HG03045 (cell line): ENCODE measurements around the gene RAB11A.
"Not testable (repeated sequence)": the region's sequence is repeated elsewhere in the genome, so short reads cannot be mapped to it uniquely, and the experiment has no call there.

Experiments used
- ATAC-seq: cut with Tn5 transposase; IDR thresholded peaks from one replicate; pipeline ENCODE4 v1.9.1; 2021; ENCODE audit warnings: mild to moderate bottlenecking, moderate library complexity; ENCODE audit not compliant: unreplicated experiment

RAB11A gene

GRCh38 chr15:65841121-65841930 is 28.0 kb upstream of the RAB11A start:
- ATAC-seq, result no peak

GRCh38 chr15:65845826-65846519 is 23.3 kb upstream of the RAB11A start:
- no peak for ATAC-seq

DNA sequence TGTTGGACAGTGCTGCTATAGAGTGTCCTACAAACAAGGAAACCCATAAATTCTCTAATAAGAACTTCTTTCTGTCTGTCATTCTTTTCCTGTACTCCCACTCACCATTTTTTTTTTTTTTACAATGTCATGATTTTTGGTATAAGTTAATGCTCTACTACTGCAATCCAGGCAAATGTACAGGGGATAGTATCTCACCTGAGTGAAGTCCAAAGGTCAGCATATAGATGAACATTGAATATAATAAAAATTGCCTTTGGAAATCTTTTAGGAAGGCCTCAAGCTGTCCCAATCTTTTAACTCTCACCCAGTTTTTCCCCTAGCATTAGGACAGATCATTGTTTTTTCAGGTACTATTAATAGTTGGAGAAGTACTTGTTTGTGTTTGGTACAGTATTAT is 21.3 kb upstream of the RAB11A start:
- no peak for ATAC-seq

- no peak for ATAC-seq
Measured at GRCh38 chr15:65851981-65852380, 17.3 kb upstream of the RAB11A start.

GRCh38 chr15:65856821-65857455 is 12.4 kb upstream of the RAB11A start:
- no peak for ATAC-seq

DNA sequence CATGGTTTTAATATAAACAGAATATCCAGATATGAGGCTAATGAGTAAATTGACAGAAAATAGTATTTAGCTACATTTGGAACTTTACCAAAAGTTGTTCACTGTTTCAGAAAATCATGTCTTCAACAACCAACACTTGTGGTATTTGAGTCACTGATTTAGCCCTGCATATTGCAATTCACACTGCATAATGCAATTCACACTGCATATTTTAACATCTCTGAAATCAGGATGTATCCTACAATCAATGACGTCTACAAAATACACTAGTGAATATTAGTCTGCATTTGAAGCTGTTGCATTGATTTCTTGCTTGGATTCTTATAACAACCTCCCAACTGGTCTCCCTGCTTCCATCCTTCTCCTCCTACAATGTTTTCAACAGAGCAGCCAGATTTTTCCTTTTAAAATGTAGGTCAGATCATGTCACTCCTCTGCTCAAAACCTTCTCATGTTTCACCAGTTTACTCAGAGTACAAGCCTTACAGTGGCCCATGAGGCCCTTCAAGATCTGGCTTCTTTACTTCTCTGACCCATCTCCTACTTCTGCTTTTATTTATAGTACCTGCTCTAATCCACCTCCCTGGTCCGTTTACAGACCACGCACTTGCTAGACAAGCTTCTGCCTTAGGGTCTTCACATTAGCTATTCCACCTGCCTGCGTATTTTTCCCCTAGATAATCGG is 11.4 kb upstream of the RAB11A start:
- no peak for ATAC-seq

DNA sequence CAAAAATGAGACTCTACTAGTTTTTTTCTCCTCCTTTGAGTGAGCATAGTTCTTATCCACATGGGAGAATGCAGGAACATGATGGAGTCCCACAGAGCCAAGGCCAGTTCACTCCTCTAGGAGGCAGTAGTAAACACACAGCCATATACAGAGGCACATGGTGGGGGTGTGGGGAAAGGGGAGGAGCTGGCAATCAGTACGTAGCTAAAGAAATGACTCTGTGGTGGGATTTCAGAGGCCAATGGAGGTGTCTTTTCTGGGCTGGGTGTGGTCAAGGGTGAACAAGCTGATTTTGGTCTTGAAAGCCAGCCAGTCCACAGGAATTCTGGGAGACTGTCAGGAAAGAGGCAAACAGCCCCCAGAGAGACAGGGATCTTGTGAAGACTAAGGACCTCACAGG is 6.6 kb upstream of the RAB11A start:
- no peak for ATAC-seq

DNA sequence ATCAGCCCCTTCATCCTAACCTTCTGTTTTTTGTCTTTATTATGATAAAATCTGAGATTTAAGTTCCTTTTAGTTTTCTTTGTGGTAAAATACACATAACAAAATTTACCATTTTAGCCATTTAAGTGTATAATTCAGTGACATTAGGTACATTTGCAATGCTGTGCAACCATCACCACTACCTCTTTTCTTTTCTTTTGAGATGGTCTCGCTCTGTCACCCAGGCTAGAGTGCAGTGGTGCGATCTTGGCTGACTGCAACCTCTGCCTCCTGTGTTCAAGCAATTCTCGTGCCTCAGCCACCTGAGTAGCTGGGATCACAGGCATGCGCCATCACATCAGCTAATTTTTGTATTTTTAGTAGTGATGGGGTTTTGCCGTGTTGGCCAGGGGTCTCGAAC is 6.2 kb upstream of the RAB11A start:
- ATAC-seq, result no peak

- no peak for ATAC-seq
Measured at GRCh38 chr15:65867244-65867643, 2.0 kb upstream of the RAB11A start.

DNA sequence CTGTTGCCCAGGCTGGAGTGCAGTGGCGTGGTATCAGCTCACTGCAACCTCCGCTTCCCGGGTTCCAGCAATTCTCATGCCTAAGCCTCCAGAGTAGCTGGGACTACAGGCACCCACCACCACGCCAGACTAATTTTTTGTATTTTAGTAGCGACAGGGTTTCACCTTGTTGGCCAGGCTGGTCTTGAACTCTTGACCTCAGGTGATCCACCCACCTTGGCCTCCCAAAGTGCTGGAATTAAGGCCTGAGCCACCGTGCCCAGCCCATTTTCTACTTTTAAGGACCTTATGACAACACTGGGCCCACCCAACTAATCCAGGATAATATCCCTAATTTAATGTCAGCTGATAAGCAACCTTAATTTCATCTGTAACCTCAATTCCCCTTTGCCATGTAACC is 1.4 kb upstream of the RAB11A start:
- ATAC-seq, result not testable (repeated sequence)

DNA sequence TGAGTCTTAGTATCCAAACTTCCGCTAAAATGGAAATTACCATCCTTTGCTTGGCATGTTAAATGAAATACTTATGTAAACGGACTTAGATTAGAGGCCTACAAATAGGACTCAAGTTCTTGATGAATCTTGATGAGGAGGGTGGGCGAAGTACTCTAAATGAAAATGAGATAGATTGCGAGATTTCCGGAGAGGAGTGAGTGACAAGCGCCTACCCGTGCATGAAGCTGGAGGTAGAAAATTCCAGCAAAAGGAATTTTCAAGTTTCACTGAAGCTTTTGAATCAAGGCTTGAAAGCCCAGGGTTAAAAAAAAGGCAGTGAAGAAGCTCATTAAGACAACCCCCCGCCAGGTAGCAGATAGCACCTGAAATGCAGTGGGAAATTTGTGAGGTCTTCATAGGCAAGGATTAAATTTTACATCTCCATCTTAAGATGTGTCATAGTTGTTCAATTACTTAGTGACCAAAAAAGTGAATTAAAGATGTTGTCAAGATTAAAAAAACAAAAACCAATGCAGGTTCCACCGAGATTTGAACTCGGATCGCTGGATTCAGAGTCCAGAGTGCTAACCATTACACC is 655 bp upstream of the RAB11A start:
- no peak for ATAC-seq

DNA sequence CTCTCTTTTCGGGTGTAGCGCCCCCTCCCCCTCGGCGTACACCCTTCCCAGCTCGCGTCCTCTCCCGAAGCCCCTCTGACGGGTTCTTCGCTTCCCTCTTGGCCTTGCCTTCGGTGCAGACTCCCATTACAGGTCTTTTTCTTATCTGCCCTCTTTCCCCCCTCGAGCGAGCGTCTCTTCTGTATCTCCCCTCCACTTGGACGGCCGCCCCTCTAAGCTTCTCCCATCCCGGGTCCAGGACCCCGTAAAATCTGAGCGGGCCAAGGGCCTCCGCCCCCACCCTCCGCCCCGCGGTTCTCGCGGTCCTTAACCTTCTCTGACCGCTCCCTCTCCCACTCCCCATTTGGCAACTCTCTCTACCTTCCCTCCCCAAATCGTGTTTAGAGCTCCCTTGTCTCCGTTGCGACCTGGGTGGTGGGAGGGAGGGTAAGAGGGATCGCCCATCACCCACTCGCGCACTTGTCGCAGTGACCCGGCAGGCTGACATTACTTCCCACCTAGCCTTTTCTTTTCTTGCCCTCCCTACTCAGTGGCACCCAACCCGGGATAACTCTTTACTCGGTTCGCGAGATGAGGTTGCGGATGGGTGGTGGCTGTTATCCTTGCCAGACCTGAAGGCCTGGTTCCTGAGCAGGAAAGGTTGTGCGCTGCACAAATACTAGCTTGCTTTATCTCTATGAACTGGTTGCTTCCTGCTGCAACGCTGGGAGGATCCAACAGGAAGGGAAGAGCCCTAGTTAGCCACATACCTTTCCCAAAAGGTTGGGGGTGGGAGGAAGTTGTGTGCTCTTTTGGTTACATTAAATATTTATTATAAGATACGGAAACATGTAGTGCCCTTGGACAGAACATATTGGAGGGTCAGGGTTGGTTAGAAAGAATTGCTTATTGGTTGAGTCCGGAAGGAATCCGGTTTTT is 922 bp downstream of the RAB11A start:
- no peak for ATAC-seq

- ATAC-seq, result no peak
Measured at GRCh38 chr15:65870889-65871533, 1.7 kb downstream of the RAB11A start.

GRCh38 chr15:65871886-65872285 is 2.6 kb downstream of the RAB11A start:
- ATAC-seq, result not testable (repeated sequence)

DNA sequence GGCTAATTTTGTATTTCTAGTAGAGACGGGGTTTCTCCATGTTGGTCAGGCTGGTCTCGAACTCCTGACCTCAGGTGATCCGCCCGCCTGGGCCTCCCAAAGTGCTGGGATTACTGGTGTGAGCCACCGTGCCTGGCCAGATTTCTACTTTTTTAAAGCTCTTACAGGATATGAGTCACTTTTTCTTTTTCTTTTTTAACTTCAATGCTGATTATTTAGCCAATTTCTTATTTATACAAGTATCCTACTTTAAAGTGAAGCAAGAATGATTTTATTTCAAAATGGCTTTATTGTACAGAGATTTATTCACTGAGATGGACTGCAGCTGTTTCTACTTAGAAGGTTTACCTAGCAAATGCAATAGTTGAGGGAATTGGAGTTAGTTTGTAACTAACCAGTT is 3.3 kb downstream of the RAB11A start:
- not testable (repeated sequence) for ATAC-seq

DNA sequence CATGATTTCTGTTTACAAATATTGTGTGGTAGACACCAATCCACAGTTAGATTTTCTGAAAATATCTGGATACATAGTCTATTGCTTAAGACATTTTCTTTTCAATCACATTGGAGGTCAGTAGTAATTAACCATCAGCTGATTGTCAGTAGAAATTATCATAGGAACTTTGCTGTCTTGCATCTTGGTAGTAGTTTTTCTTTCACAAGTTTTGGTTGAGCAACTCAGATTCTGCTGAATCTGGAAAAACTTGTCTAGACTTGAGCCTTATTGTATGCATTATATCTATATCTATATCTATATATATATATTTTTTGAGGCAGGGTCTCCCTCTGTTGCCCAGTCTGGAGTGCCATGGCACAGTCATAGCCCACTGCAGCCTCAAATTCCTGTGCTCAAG is 4.0 kb downstream of the RAB11A start:
- ATAC-seq, result no peak

- no peak for ATAC-seq
Measured at GRCh38 chr15:65875458-65875857, 6.2 kb downstream of the RAB11A start.

DNA sequence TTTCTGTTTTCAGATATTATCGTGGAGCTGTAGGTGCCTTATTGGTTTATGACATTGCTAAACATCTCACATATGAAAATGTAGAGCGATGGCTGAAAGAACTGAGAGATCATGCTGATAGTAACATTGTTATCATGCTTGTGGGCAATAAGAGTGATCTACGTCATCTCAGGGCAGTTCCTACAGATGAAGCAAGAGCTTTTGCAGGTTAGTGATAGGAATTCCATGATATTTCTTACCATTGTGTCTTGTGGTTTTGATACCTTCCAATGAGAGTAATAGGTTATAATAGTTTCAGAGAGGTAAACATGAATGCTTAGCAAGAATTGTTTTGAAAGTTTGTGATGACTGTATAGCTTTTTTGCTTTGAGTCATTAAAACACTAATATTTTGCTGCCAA is 8.5 kb downstream of the RAB11A start:
- no peak for ATAC-seq

DNA sequence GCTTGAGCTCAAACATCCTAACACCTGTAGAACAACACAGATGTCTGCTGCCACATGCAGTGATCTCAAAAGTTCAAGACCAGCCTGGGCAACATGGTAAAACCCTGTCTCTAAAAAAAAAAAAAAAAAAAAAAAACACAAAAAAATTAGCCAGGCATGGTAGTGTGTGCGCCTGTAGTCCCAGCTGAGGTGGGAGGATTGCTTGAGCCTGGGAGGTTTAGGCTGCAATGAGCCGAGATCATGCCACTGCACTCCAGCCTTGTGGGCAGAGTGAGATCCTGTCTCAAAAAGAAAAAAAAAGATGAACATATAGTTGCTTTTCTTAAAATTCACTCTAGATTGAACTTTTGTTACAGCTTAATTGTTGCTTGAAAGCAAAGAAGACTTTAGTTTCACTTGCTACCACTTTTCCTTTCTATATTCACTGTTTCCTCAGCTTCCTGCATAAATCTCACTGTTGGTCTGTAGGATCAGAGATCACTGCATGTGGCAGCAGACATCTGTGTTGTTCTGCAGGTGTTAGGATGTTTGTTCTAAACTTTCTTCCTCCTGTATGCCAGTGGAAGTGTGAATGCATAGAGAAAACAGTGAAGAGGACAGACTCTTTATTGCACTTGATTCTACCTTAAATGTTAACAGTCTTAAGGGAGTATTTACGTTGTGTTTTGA is 12.6 kb downstream of the RAB11A start:
- ATAC-seq, result no peak
